HG02642 (cell line): ENCODE measurements around the gene PGA4.
"Not testable (repeated sequence)": the region's sequence is repeated elsewhere in the genome, so short reads cannot be mapped to it uniquely, and the experiment has no call there.

ENCODE experiments used
- ATAC-seq: cut with Tn5 transposase; IDR thresholded peaks from one replicate; pipeline ENCODE4 v1.9.1; 2021; ENCODE audit warnings: mild to moderate bottlenecking; ENCODE audit not compliant: unreplicated experiment, poor library complexity

PGA4 gene

GRCh38 chr11:61222047-61222446, at the start of gene PGA4:
Gene PGA4, plus strand, starts transcription at chr11:61222347. Its CDS starts 54 bp downstream, at chr11:61222401.
- not testable (repeated sequence) for ATAC-seq

- no peak for ATAC-seq
These were observed 49.8 kb upstream of the PGA4 start for GRCh38 chr11:61172356-61172755.

- ATAC-seq: no peak
These were observed 49.3 kb upstream of the PGA4 start for GRCh38 chr11:61172888-61173287.

GRCh38 chr11:61173456-61173855, 48.7 kb upstream of the PGA4 start:
- ATAC-seq: no peak

GRCh38 chr11:61174273-61174672, 47.9 kb upstream of the PGA4 start:
- ATAC-seq: no peak

GRCh38 chr11:61174949-61175348, 47.2 kb upstream of the PGA4 start:
- ATAC-seq: no peak

- ATAC-seq: no peak
These were observed 45.7 kb upstream of the PGA4 start for GRCh38 chr11:61176446-61176845.

GRCh38 chr11:61180205-61180604, 41.9 kb upstream of the PGA4 start:
- ATAC-seq: not testable (repeated sequence)

GRCh38 chr11:61181489-61181888, 40.7 kb upstream of the PGA4 start:
- no peak for ATAC-seq

- no peak for ATAC-seq
These were observed 38.5 kb upstream of the PGA4 start for GRCh38 chr11:61183645-61184044.

GRCh38 chr11:61186504-61186903, 35.6 kb upstream of the PGA4 start:
- no peak for ATAC-seq

GRCh38 chr11:61187505-61188130, 34.5 kb upstream of the PGA4 start:
- no peak for ATAC-seq

GRCh38 chr11:61189933-61190332, 32.2 kb upstream of the PGA4 start:
- no peak for ATAC-seq

- ATAC-seq: no peak
These were observed 28.6 kb upstream of the PGA4 start for GRCh38 chr11:61193596-61193995.

- ATAC-seq: no peak
These were observed 27.9 kb upstream of the PGA4 start for GRCh38 chr11:61194169-61194671.

GRCh38 chr11:61194981-61195695, 27.0 kb upstream of the PGA4 start:
- no peak for ATAC-seq

GRCh38 chr11:61195719-61196118, 26.4 kb upstream of the PGA4 start:
- ATAC-seq: no peak

GRCh38 chr11:61198361-61198760, 23.8 kb upstream of the PGA4 start:
- ATAC-seq: no peak

GRCh38 chr11:61198948-61199523, 23.1 kb upstream of the PGA4 start:
- ATAC-seq: no peak

GRCh38 chr11:61201476-61201875, 20.7 kb upstream of the PGA4 start:
- no peak for ATAC-seq

GRCh38 chr11:61202950-61203746, 19.0 kb upstream of the PGA4 start, which contains the start of gene PGA3:
Gene PGA3, plus strand, starts transcription at chr11:61203515. Its CDS starts 50 bp downstream, at chr11:61203565.
- not testable (repeated sequence) for ATAC-seq
